Heart left ventricle (tissue), 13 donors: ENCODE data around the gene LYPD1.

Experiments used
- POLR2A ChIP-seq, 2 donors: fragments of 450-650 bp; IDR thresholded peaks; one replicate each; pipeline ENCODE4 v1.6.1; 2017; ENCODE audit warnings: antibody characterized with exemption in 2 of 2, mild to moderate bottlenecking in 2 of 2, moderate library complexity in 2 of 2
- TF ChIP-seq, protein P1 (sequence below), 12 donors: fragments of 200-600 bp; sonication (generic) in 4 of 12; IDR thresholded peaks; one replicate each; pipeline versions ENCODE4 v1.5.0 to v1.8.0; 2018 to 2022; ENCODE audit warnings: antibody characterized with exemption in 12 of 12, mild to moderate bottlenecking in 5 of 12
- donor health status: ischemic (EF 13 %, LVEDD 7.1; RV severe dilation, severe dysfunction).
- donor health status: DM: no; HTN: yes; CAD: no.
- donor health status: DM: no; HTN: no; CAD: no.
- donor health status: ischemic (EF 25% LVEDD 6.9; RV normal size, moderate dysfunction).
- donor health status: ischemic (EF 25% LVEDD 5.7; RV mildly dilated, moderate dysfunction).
- donor health status: ischemic (EF 35%, LVEDD 5.7; RV mildly dilated, moderate dysfunction).
- donor health status: nonischemic (EF 11% LVEDD 7.7; RV severe dilation, severe dysfunction).
- donor health status: DM: yes; HTN: yes; CAD: no.
- donor health status: PGD.
- donor health status: ischemic (EF 29% LVEDD 5.4; RV normal size, mild dysfunction).
- donor health status: nonischemic (EF 23%, LVEDD 6.1; RV moderate dilation, normal function).

- TF ChIP-seq, protein P1, sequence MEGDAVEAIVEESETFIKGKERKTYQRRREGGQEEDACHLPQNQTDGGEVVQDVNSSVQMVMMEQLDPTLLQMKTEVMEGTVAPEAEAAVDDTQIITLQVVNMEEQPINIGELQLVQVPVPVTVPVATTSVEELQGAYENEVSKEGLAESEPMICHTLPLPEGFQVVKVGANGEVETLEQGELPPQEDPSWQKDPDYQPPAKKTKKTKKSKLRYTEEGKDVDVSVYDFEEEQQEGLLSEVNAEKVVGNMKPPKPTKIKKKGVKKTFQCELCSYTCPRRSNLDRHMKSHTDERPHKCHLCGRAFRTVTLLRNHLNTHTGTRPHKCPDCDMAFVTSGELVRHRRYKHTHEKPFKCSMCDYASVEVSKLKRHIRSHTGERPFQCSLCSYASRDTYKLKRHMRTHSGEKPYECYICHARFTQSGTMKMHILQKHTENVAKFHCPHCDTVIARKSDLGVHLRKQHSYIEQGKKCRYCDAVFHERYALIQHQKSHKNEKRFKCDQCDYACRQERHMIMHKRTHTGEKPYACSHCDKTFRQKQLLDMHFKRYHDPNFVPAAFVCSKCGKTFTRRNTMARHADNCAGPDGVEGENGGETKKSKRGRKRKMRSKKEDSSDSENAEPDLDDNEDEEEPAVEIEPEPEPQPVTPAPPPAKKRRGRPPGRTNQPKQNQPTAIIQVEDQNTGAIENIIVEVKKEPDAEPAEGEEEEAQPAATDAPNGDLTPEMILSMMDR (IDR thresholded peaks at IDR 0.05) = no peak
- no peak for TF ChIP-seq POLR2A (IDR thresholded peaks at IDR 0.05)
Measured at GRCh38 chr2:132668987-132669907, 758 bp downstream of the LYPD1 start.
